ENCODE data around the gene ADAR. TPM values are rescaled to one million over a fixed set of nuclear protein-coding genes. Genes with fewer than 3 reads are reported as not detected.

Gene ADAR
- total RNA-seq, 1 experiment from 2014 or later, result 221 TPM

DNA sequence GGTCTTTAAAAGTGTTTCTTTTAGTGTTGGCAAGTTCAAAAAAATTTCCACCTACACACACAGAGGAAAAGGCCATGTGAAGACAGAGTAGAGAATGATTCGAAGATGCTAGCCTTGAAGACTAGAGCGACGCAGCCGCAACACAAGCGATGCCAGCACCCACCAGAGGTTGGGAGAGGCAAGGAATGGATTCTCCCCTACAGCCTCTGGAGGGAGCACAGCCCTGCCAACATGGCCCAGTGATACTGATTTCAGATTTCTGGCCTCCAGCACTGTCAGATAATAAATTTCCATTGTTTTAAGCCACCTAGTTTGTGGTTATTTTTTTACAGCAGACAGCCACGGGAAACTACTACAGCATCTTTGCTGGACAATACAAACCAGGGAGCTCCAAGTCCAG lies 6.9 kb upstream of the ADAR start:
- peak; percentile 24 for DNase-seq (ENCODE audit: low spot score)
- Mint-ChIP-seq H3K27me3 (ENCODE audit: low read depth) (no peaks in the 10 kb centered on the region), H3K4me1 (peaks cover 59% of the 10 kb centered on the region), H3K9me3 (no peaks in the 10 kb centered on the region), H3K27ac (peak overlapping the region; percentile 53; the same call in 1 of the 2 replicates), H3K36me3 (no peaks in the 10 kb centered on the region), H3K4me3 (no peak overlapping the region)
- peak; percentile 70 for ATAC-seq
- CTCF ChIA-PET, result interaction anchor here (1.1 to 1.7 kb wide), 3 partner anchors 10 to 73 kb away, joined by 3 to 4 read pairs (median 4); no protein-coding TSS in a partner anchor
- TF ChIP-seq, protein P1, sequence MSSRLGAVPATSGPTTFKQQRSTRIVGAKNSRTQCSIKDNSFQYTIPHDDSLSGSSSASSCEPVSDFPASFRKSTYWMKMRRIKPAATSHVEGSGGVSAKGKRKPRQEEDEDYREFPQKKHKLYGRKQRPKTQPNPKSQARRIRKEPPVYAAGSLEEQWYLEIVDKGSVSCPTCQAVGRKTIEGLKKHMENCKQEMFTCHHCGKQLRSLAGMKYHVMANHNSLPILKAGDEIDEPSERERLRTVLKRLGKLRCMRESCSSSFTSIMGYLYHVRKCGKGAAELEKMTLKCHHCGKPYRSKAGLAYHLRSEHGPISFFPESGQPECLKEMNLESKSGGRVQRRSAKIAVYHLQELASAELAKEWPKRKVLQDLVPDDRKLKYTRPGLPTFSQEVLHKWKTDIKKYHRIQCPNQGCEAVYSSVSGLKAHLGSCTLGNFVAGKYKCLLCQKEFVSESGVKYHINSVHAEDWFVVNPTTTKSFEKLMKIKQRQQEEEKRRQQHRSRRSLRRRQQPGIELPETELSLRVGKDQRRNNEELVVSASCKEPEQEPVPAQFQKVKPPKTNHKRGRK (CRISPR knock-in tag; IDR thresholded peaks at IDR 0.05; ENCODE audit: borderline replicate concordance), result no peak
- TF ChIP-seq ZNF121 (CRISPR knock-in tag; IDR thresholded peaks at IDR 0.05) (no peak), ATF1 (CRISPR knock-in tag; IDR thresholded peaks at IDR 0.05) (no peak)
- POLR2A ChIA-PET, result no interaction called here

DNA sequence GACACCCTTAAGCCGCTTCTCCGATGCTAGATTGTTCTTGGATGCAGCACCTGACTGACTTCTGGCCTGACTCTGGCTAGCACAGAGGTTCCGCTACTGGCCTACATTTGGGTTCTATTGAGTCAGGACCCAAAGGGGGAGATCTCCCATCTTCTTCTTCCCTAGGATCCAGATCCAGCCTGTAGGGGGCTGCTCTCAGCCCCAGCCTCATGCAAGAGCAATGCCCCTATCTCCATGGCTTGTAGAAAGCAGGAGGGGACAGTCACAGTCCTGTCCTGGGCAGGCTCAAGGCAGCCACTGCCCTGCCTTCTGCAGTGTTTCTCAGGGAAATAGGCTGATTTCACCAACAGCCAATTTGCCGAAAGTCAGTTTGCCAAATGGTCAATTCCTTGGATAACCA lies 6.3 kb upstream of the ADAR start:
- no peaks in the 10 kb centered on the region for H3K36me3 Mint-ChIP-seq
- TF ChIP-seq ZNF219 (CRISPR knock-in tag; IDR thresholded peaks at IDR 0.05; ENCODE audit: borderline replicate concordance), result no peak
- ATAC-seq (peak; percentile 33), DNase-seq (ENCODE audit: low spot score) (peak; percentile 18)
- H3K27me3 Mint-ChIP-seq (ENCODE audit: low read depth), result no peaks in the 10 kb centered on the region
- peaks cover 66% of the 10 kb centered on the region for H3K4me1 Mint-ChIP-seq
- CTCF ChIA-PET, result interaction anchor here (1.4 kb wide), 1 partner anchor 55 kb away, joined by 3 read pairs; no protein-coding TSS in a partner anchor
- H3K4me3 Mint-ChIP-seq, result no peak overlapping the region
- POLR2A ChIA-PET, result interaction anchor here (0.7 kb wide), 1 partner anchor 30 kb away, joined by 4 read pairs; no protein-coding TSS in a partner anchor
- H3K9me3 Mint-ChIP-seq, result no peaks in the 10 kb centered on the region
- H3K27ac Mint-ChIP-seq, result peak overlapping the region; percentile 70

- Mint-ChIP-seq H3K4me1 (peaks cover 67% of the 10 kb centered on the region), H3K36me3 (no peaks in the 10 kb centered on the region)
Observed at GRCh38 chr1:154611150-154611862, 3.3 kb upstream of the ADAR start.

More at GRCh38 chr1:154611150-154611862, 3.3 kb upstream of the ADAR start:
- Mint-ChIP-seq H3K27me3 (ENCODE audit: low read depth) (no peaks in the 10 kb centered on the region; the same call in 1 of the 2 replicates), H3K4me3 (peak overlapping the region; percentile 60), H3K9me3 (no peaks in the 10 kb centered on the region), H3K27ac (peak overlapping the region; percentile 99)
- ATAC-seq, result peak; percentile 2; the same call in 1 of the 2 replicates
- ChIA-PET POLR2A (interaction anchor here (0.6 to 2.2 kb wide), 5 partner anchors 12 to 52 kb away, joined by 3 to 7 read pairs (median 3); no protein-coding TSS in a partner anchor), CTCF (interaction anchor here (0.6 to 1.2 kb wide), 7 partner anchors 13 to 362 kb away, joined by 3 to 9 read pairs (median 4); partner anchors contain the start of gene CHRNB2)
- no peak for TF ChIP-seq MXD4 (CRISPR knock-in tag; IDR thresholded peaks at IDR 0.05; ENCODE audit: borderline replicate concordance)
- TF ChIP-seq FOXK1 (CRISPR knock-in tag; IDR thresholded peaks at IDR 0.05), result no peak
- no peak for TF ChIP-seq FOXP1 (CRISPR knock-in tag; IDR thresholded peaks at IDR 0.05; ENCODE audit: borderline replicate concordance)
- no peak for TF ChIP-seq MLX (CRISPR knock-in tag; IDR thresholded peaks at IDR 0.05)
- TF ChIP-seq MYBL2 (CRISPR knock-in tag; IDR thresholded peaks at IDR 0.05), result no peak
- no peak for TF ChIP-seq GABPB1 (CRISPR knock-in tag; IDR thresholded peaks at IDR 0.05)
- TF ChIP-seq USF2 (CRISPR knock-in tag; IDR thresholded peaks at IDR 0.05), result no peak
- no peak for TF ChIP-seq ZNF416 (CRISPR knock-in tag; IDR thresholded peaks at IDR 0.05)
- TF ChIP-seq USF1 (CRISPR knock-in tag; IDR thresholded peaks at IDR 0.05), result no peak
- TF ChIP-seq HMGXB4 (CRISPR knock-in tag; IDR thresholded peaks at IDR 0.05), result no peak
- TF ChIP-seq, protein P2, sequence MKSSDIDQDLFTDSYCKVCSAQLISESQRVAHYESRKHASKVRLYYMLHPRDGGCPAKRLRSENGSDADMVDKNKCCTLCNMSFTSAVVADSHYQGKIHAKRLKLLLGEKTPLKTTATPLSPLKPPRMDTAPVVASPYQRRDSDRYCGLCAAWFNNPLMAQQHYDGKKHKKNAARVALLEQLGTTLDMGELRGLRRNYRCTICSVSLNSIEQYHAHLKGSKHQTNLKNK (CRISPR knock-in tag; IDR thresholded peaks at IDR 0.05), result no peak
- no peak for TF ChIP-seq ZNF263 (CRISPR knock-in tag; IDR thresholded peaks at IDR 0.05; ENCODE audit: low read depth)
- TF ChIP-seq, protein P3, sequence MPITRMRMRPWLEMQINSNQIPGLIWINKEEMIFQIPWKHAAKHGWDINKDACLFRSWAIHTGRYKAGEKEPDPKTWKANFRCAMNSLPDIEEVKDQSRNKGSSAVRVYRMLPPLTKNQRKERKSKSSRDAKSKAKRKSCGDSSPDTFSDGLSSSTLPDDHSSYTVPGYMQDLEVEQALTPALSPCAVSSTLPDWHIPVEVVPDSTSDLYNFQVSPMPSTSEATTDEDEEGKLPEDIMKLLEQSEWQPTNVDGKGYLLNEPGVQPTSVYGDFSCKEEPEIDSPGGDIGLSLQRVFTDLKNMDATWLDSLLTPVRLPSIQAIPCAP (CRISPR knock-in tag; IDR thresholded peaks at IDR 0.05), result no peak
- no peak for DNase-seq (ENCODE audit: low spot score)

Data from WTC11 (cell line).